Measurements from ENCODE around the gene PIK3C2G.

PIK3C2G gene

DNA sequence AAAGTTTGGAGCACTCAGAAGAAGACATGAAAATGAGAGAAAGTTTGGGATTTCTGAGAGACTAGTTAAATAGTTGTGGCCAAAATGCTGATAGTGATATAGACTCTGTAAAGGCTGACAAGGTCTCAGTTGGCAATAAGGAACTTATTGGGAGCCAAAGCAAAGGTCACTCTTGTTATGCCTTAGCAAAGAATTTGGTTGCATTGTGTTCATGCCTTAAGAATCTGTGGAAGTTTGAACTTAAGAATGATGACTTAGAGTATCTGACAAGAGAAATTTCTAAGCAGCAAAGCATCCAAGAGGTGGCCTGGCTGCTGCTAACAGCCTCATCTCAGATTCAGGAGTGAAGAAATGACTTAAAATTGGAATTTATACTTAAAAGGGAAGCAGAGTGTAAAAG, 113.8 kb downstream of the PIK3C2G start:
- peaks cover 4% of the 10 kb centered on the region for H3K9me3 ChIP-seq (ENCODE audit: low read length)
- no peak overlapping the region for H2AFZ ChIP-seq (ENCODE audit: low read depth, low read length)
- no peaks in the 10 kb centered on the region for H3K36me3 ChIP-seq (ENCODE audit: insufficient read depth, low read length)
- no peak overlapping the region for H3K4me3 ChIP-seq (ENCODE audit: low read length)
- H3K27me3 ChIP-seq (ENCODE audit: insufficient read depth, low read length): no peaks in the 10 kb centered on the region
- H3K4me1 ChIP-seq (ENCODE audit: insufficient read depth, low read length): no peaks in the 10 kb centered on the region

DNA sequence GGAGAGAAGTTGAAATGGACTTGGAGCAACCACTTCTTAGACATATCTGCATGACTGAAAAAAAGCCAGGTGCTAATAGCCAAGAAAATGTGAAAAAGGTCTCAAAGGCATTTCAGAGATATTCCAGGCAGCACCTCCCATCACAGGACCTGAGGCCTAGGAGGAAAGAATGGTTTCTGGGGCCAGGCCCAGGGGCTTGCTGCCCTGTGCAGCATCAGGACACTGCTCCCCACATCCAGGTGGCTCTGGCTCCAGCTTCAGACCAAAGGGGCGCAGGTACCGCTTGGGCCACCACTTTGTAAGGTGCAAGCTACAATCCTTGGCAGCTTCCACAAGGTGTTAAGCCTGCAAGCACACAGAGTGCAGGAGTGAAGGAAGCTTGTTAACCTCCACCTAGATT, 114.3 kb downstream of the PIK3C2G start:
- H2AFZ ChIP-seq (ENCODE audit: low read depth, low read length): no peak overlapping the region

DNA sequence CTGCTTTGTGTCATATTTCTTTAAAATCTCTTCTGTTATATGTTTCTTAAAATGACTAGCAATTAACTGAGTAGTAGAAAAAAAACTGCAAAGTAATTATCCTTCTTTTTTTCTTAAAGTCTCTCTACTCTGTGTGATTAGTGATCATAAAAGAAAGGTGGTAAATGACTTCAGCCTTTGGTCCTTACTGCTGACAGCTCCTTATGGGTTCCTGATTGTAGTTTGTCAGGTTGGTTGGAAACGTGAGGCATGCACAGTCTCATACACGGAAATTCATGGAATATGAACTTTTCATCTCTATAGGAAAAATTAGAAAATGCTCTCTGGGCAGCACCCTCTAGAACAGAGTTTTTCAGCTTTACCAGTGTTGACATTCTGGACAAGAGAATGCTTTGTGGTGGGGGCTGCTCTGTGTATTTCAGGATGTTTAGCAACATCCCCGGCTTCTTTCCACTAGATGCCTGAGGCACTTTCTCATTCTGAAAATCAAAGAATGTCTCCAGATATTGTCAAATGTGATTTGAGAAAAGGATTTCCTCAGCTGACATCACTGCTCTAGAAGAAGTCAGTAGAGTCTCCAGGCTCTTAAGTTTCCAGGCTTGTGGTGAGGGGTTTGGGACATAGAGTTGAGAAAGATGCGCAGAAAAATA, 121.0 kb downstream of the PIK3C2G start:
- Histone ChIP-seq H3K4me1 (ENCODE audit: insufficient read depth, low read length) (peaks cover 18% of the 10 kb centered on the region), H3K4me3 (ENCODE audit: low read length) (no peak overlapping the region)

More for the DNA sequence above, 114.3 kb downstream of the PIK3C2G start:
- Histone ChIP-seq H3K4me3 (ENCODE audit: low read length) (no peak overlapping the region), H3K4me1 (ENCODE audit: insufficient read depth, low read length) (no peaks in the 10 kb centered on the region), H3K9me3 (ENCODE audit: low read length) (peaks cover 4% of the 10 kb centered on the region), H3K36me3 (ENCODE audit: insufficient read depth, low read length) (no peaks in the 10 kb centered on the region), H3K27me3 (ENCODE audit: insufficient read depth, low read length) (no peaks in the 10 kb centered on the region)

DNA sequence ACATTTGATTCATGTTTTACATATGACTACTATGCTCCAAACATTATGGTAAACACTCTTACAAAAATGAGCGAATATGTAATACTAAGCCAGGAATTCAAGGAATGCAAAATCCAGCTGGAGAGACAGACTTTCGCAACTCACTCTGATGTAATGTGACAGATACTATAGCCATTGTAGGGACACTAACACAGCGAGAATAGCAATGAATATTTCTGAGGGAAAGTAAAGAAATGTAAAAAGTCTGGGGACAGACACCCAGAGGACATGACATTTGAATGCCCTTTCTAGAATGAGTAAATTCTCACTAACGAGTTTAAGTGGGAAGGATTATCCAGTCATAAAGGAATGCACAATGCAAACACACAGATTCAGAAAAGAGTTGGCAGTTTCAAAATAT, 121.9 kb downstream of the PIK3C2G start:
- H3K27me3 ChIP-seq (ENCODE audit: insufficient read depth, low read length): no peaks in the 10 kb centered on the region
- H3K4me3 ChIP-seq (ENCODE audit: low read length): no peak overlapping the region
- no peaks in the 10 kb centered on the region for H3K9me3 ChIP-seq (ENCODE audit: low read length)
- no peaks in the 10 kb centered on the region for H3K36me3 ChIP-seq (ENCODE audit: insufficient read depth, low read length)
- peaks cover 18% of the 10 kb centered on the region for H3K4me1 ChIP-seq (ENCODE audit: insufficient read depth, low read length)
- no peak overlapping the region for H2AFZ ChIP-seq (ENCODE audit: low read depth, low read length)

More for the DNA sequence above, 121.0 kb downstream of the PIK3C2G start:
- Histone ChIP-seq H3K36me3 (ENCODE audit: insufficient read depth, low read length) (no peaks in the 10 kb centered on the region), H2AFZ (ENCODE audit: low read depth, low read length) (no peak overlapping the region), H3K9me3 (ENCODE audit: low read length) (no peaks in the 10 kb centered on the region), H3K27me3 (ENCODE audit: insufficient read depth, low read length) (no peaks in the 10 kb centered on the region)

- Histone ChIP-seq H3K4me3 (ENCODE audit: low read length) (no peak overlapping the region), H2AFZ (ENCODE audit: low read depth, low read length) (no peak overlapping the region)
These were observed 126.4 kb downstream of the PIK3C2G start for GRCh38 chr12:18387706-18388105.

GRCh38 chr12:18389820-18390219, 128.5 kb downstream of the PIK3C2G start:
- Histone ChIP-seq H3K9me3 (ENCODE audit: low read length) (no peaks in the 10 kb centered on the region), H2AFZ (ENCODE audit: low read depth, low read length) (no peak overlapping the region), H3K27me3 (ENCODE audit: insufficient read depth, low read length) (no peaks in the 10 kb centered on the region), H3K4me3 (ENCODE audit: low read length) (no peak overlapping the region), H3K4me1 (ENCODE audit: insufficient read depth, low read length) (peaks cover 4% of the 10 kb centered on the region), H3K36me3 (ENCODE audit: insufficient read depth, low read length) (no peaks in the 10 kb centered on the region)

More at GRCh38 chr12:18387706-18388105, 126.4 kb downstream of the PIK3C2G start:
- Histone ChIP-seq H3K36me3 (ENCODE audit: insufficient read depth, low read length) (no peaks in the 10 kb centered on the region), H3K9me3 (ENCODE audit: low read length) (no peaks in the 10 kb centered on the region), H3K27me3 (ENCODE audit: insufficient read depth, low read length) (no peaks in the 10 kb centered on the region), H3K4me1 (ENCODE audit: insufficient read depth, low read length) (peaks cover 14% of the 10 kb centered on the region)

DNA sequence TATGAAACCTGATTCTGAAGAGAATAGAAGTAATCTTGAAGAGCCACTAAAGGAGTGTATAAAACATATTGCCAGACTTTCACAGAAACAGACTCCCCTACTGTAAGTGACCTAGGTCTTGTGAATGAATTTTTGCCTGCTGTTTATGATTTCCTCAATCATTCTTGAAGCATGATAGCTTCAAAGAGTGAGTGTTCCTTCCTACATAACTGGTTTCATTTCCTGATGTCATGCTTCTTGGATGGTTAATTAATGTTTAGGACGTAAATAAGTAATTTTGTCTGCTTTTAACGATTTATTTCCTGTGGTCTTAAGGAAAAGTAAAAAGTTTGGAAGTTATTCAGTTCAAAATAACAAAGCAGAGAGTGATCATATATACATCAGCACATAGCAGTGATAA, 129.8 kb downstream of the PIK3C2G start:
- H3K9me3 ChIP-seq (ENCODE audit: low read length): no peaks in the 10 kb centered on the region
- H2AFZ ChIP-seq (ENCODE audit: low read depth, low read length): no peak overlapping the region

GRCh38 chr12:18394742-18395141, 133.4 kb downstream of the PIK3C2G start:
- Histone ChIP-seq H3K4me1 (ENCODE audit: insufficient read depth, low read length) (peaks cover 4% of the 10 kb centered on the region), H3K36me3 (ENCODE audit: insufficient read depth, low read length) (no peaks in the 10 kb centered on the region), H3K27me3 (ENCODE audit: insufficient read depth, low read length) (no peaks in the 10 kb centered on the region), H3K4me3 (ENCODE audit: low read length) (no peak overlapping the region), H3K9me3 (ENCODE audit: low read length) (no peaks in the 10 kb centered on the region), H2AFZ (ENCODE audit: low read depth, low read length) (no peak overlapping the region)

More for the DNA sequence above, 129.8 kb downstream of the PIK3C2G start:
- Histone ChIP-seq H3K4me1 (ENCODE audit: insufficient read depth, low read length) (peaks cover 4% of the 10 kb centered on the region), H3K27me3 (ENCODE audit: insufficient read depth, low read length) (no peaks in the 10 kb centered on the region), H3K36me3 (ENCODE audit: insufficient read depth, low read length) (no peaks in the 10 kb centered on the region), H3K4me3 (ENCODE audit: low read length) (no peak overlapping the region)

DNA sequence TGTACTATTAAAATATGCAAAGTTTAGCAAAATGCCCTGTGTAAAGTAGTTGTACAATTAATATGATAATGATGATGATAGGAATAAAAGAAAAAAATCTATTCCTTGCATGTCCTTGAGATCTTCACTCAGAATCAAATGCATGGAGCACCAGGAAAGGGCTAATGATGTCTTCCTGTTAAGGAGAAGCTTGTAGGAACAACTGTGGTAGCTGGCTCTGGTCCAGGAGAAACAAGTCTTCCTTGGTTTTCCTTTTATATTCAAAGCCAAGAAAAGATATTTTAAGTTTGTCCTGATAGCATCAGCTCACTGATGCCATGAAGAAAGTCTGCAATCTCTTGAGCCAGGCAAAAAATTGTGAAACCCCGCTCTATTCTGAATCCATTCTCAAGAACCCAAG, 138.9 kb downstream of the PIK3C2G start:
- H3K9me3 ChIP-seq (ENCODE audit: low read length): no peaks in the 10 kb centered on the region

DNA sequence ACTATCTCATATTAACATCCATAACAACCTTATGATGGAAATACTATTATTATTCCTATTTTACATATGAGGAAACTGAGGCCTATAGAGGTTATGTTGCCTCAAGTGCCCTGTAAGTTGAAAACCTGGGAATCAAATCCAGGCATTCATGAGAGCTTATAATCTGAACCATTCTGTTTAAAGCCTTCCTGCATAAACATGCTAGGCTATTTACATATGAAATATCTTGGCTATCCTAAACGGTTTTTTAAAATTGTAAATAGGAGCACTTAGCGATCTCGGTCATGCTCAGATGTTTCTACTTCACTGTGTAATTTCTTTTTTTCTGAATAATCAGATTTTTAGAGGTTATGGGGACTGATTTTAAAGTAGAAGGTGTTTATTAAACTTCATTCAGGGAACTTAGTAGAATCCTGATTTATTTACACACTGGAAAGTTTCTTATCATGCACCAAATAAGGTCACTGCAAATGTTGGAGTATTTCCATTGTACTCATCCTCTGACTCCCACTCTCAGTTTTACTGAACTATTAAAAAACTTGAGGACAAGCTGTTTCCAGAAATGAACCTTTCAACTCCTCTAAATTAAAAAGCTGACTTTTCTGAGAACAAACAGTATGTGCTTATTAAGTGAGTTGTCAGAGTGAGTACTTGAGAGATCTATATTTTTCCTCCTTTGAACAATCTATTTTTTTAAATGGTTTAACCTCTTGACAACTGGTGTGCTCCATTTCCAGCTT, 141.7 kb downstream of the PIK3C2G start:
- no peaks in the 10 kb centered on the region for H3K9me3 ChIP-seq (ENCODE audit: low read length)

More for the DNA sequence above, 138.9 kb downstream of the PIK3C2G start:
- Histone ChIP-seq H2AFZ (ENCODE audit: low read depth, low read length) (no peak overlapping the region), H3K4me3 (ENCODE audit: low read length) (no peak overlapping the region), H3K4me1 (ENCODE audit: insufficient read depth, low read length) (no peaks in the 10 kb centered on the region), H3K36me3 (ENCODE audit: insufficient read depth, low read length) (no peaks in the 10 kb centered on the region), H3K27me3 (ENCODE audit: insufficient read depth, low read length) (no peaks in the 10 kb centered on the region)

GRCh38 chr12:18411453-18411852, 150.1 kb downstream of the PIK3C2G start:
- no peaks in the 10 kb centered on the region for H3K36me3 ChIP-seq (ENCODE audit: insufficient read depth, low read length)
- H2AFZ ChIP-seq (ENCODE audit: low read depth, low read length): no peak overlapping the region
- no peak overlapping the region for H3K4me3 ChIP-seq (ENCODE audit: low read length)
- H3K9me3 ChIP-seq (ENCODE audit: low read length): no peaks in the 10 kb centered on the region
- no peaks in the 10 kb centered on the region for H3K4me1 ChIP-seq (ENCODE audit: insufficient read depth, low read length)
- no peaks in the 10 kb centered on the region for H3K27me3 ChIP-seq (ENCODE audit: insufficient read depth, low read length)

More for the DNA sequence above, 141.7 kb downstream of the PIK3C2G start:
- H2AFZ ChIP-seq (ENCODE audit: low read depth, low read length): no peak overlapping the region
- H3K4me1 ChIP-seq (ENCODE audit: insufficient read depth, low read length): no peaks in the 10 kb centered on the region
- H3K36me3 ChIP-seq (ENCODE audit: insufficient read depth, low read length): no peaks in the 10 kb centered on the region
- H3K4me3 ChIP-seq (ENCODE audit: low read length): no peak overlapping the region
- H3K27me3 ChIP-seq (ENCODE audit: insufficient read depth, low read length): no peaks in the 10 kb centered on the region

- Histone ChIP-seq H3K9me3 (ENCODE audit: low read length) (no peaks in the 10 kb centered on the region), H3K36me3 (ENCODE audit: insufficient read depth, low read length) (no peaks in the 10 kb centered on the region), H3K27me3 (ENCODE audit: insufficient read depth, low read length) (no peaks in the 10 kb centered on the region), H3K4me3 (ENCODE audit: low read length) (no peak overlapping the region), H2AFZ (ENCODE audit: low read depth, low read length) (no peak overlapping the region), H3K4me1 (ENCODE audit: insufficient read depth, low read length) (no peaks in the 10 kb centered on the region)
These were observed 153.4 kb downstream of the PIK3C2G start for GRCh38 chr12:18414671-18415070.

- no peaks in the 10 kb centered on the region for H3K27me3 ChIP-seq (ENCODE audit: insufficient read depth, low read length)
- no peak overlapping the region for H2AFZ ChIP-seq (ENCODE audit: low read depth, low read length)
- H3K9me3 ChIP-seq (ENCODE audit: low read length): no peaks in the 10 kb centered on the region
- H3K4me1 ChIP-seq (ENCODE audit: insufficient read depth, low read length): no peaks in the 10 kb centered on the region
- H3K4me3 ChIP-seq (ENCODE audit: low read length): no peak overlapping the region
- no peaks in the 10 kb centered on the region for H3K36me3 ChIP-seq (ENCODE audit: insufficient read depth, low read length)
These were observed 153.9 kb downstream of the PIK3C2G start for GRCh38 chr12:18415227-18415626.
